HT-29 (cell line): ENCODE data around the gene SLC39A10. TPM values are rescaled to one million over a fixed set of nuclear protein-coding genes. Genes with fewer than 3 reads are reported as not detected.
"Not testable (repeated sequence)": the region's sequence is repeated elsewhere in the genome, so short reads cannot be mapped to it uniquely, and the experiment has no call there.

ENCODE experiments used
- DNase-seq: peaks from one replicate; pipeline ENCODE4 v3.0.0-alpha.2; 2015; ENCODE audit warnings: low spot score
- total RNA-seq: library from RNA; depleted of rRNA; stranded (reverse); fragments of >200 nt; shearing (Covaris generic); gene quantifications from 2 replicates; pipeline ENCODE4 v1.2.3, GENCODE V29; 2014

Gene SLC39A10
- total RNA-seq, 1 experiment from 2014 or later = 7.6 TPM

GRCh38 chr2:195674491-195675221 lies 17.6 kb downstream of the SLC39A10 start:
- DNase-seq = no peak

GRCh38 chr2:195675783-195676427 lies 18.9 kb downstream of the SLC39A10 start:
- no peak for DNase-seq

- DNase-seq = no peak
Observed at GRCh38 chr2:195677290-195677689, 20.3 kb downstream of the SLC39A10 start.

GRCh38 chr2:195677884-195678283 lies 20.9 kb downstream of the SLC39A10 start:
- no peak for DNase-seq

GRCh38 chr2:195682077-195682476 lies 25.1 kb downstream of the SLC39A10 start:
- no peak for DNase-seq

GRCh38 chr2:195683174-195683573 lies 26.1 kb downstream of the SLC39A10 start:
- DNase-seq = no peak

- no peak for DNase-seq
Observed at GRCh38 chr2:195686564-195686963, 29.5 kb downstream of the SLC39A10 start.

- DNase-seq = no peak
Observed at GRCh38 chr2:195687320-195688086, 30.5 kb downstream of the SLC39A10 start.

GRCh38 chr2:195692531-195692930 lies 35.5 kb downstream of the SLC39A10 start:
- DNase-seq = not testable (repeated sequence)

GRCh38 chr2:195694553-195694952 lies 37.5 kb downstream of the SLC39A10 start:
- DNase-seq = no peak

- DNase-seq = no peak
Observed at GRCh38 chr2:195695002-195695631, 38.1 kb downstream of the SLC39A10 start.

GRCh38 chr2:195696012-195696411 lies 39.0 kb downstream of the SLC39A10 start:
- DNase-seq = no peak

- no peak for DNase-seq
Observed at GRCh38 chr2:195697681-195698220, 40.7 kb downstream of the SLC39A10 start.

GRCh38 chr2:195700480-195700879 lies 43.5 kb downstream of the SLC39A10 start:
- DNase-seq = no peak

- no peak for DNase-seq
Observed at GRCh38 chr2:195706161-195706900, 49.3 kb downstream of the SLC39A10 start.

- no peak for DNase-seq
Observed at GRCh38 chr2:195709901-195710806, 53.1 kb downstream of the SLC39A10 start.

- DNase-seq = no peak
Observed at GRCh38 chr2:195711478-195711877, 54.5 kb downstream of the SLC39A10 start.

- DNase-seq = no peak
Observed at GRCh38 chr2:195716466-195716865, 59.4 kb downstream of the SLC39A10 start.

GRCh38 chr2:195721042-195721441 lies 64.0 kb downstream of the SLC39A10 start:
- DNase-seq = no peak

- DNase-seq = no peak
Observed at GRCh38 chr2:195722075-195722474, 65.0 kb downstream of the SLC39A10 start.
